Measurements from ENCODE around the gene MYCBPAP. TPM values are rescaled to one million over a fixed set of nuclear protein-coding genes. Genes with fewer than 3 reads are reported as not detected.

Gene MYCBPAP
- total and polyA plus RNA-seq, 4 donors: 0.73 to 6.4 (median 2.8) TPM

DNA sequence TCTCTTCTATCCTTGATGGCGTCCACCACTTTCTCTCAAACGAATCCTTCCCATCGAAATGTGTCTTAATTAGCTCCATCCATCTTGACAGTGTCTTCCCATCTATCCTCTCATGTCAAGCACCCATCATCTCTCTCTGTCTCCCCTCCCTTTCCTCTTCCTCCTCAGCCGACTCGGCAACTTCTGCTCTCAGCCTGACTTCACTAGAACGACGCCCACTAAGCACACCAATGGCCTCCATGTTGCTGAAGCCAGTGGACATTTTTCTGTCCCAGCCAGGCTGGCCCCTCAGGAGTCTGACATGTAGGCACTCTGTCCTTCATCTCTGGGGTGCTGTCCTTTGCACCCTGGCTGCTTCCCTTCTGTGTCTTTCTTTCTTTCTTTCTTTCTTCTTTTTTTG, 36.3 kb downstream of the MYCBPAP start:
- Histone ChIP-seq H3K9me3 (ENCODE audit: control insufficient read depth in 4 of 4, insufficient read depth in 3 of 4, low read length in 3 of 4) (no peaks in the 10 kb centered on the region), H3K4me3 (no peak overlapping the region), H3K36me3 (ENCODE audit: control insufficient read depth in 4 of 4, insufficient read depth in 4 of 4, low read length in 4 of 4) (no peaks in the 10 kb centered on the region), H3K27ac (ENCODE audit: low read depth in 1 of 2, low read length in 1 of 2) (no peak overlapping the region), H3K27me3 (ENCODE audit: control insufficient read depth in 3 of 3, insufficient read depth in 3 of 3, low read length in 2 of 3) (no peaks in the 10 kb centered on the region), H3K4me1 (ENCODE audit: control insufficient read depth in 5 of 5, insufficient read depth in 5 of 5, low read length in 5 of 5) (peaks cover 0 to 35% (median 13%) of the 10 kb centered on the region in 5 donors), H3K9ac (ENCODE audit: insufficient read depth in 1 of 2, low read length in 2 of 2) (no peak overlapping the region)
- 57 to 64% methylated on average over 7 of the region's 7 CpGs for WGBS, 2 donors
- TF ChIP-seq, protein P1, sequence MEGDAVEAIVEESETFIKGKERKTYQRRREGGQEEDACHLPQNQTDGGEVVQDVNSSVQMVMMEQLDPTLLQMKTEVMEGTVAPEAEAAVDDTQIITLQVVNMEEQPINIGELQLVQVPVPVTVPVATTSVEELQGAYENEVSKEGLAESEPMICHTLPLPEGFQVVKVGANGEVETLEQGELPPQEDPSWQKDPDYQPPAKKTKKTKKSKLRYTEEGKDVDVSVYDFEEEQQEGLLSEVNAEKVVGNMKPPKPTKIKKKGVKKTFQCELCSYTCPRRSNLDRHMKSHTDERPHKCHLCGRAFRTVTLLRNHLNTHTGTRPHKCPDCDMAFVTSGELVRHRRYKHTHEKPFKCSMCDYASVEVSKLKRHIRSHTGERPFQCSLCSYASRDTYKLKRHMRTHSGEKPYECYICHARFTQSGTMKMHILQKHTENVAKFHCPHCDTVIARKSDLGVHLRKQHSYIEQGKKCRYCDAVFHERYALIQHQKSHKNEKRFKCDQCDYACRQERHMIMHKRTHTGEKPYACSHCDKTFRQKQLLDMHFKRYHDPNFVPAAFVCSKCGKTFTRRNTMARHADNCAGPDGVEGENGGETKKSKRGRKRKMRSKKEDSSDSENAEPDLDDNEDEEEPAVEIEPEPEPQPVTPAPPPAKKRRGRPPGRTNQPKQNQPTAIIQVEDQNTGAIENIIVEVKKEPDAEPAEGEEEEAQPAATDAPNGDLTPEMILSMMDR (IDR thresholded peaks at IDR 0.05; ENCODE audit: control extremely low read depth, extremely low read depth): no peak
- no peak for DNase-seq
- no peak for ATAC-seq (ENCODE audit: insufficient read depth, low FRiP score)

DNA sequence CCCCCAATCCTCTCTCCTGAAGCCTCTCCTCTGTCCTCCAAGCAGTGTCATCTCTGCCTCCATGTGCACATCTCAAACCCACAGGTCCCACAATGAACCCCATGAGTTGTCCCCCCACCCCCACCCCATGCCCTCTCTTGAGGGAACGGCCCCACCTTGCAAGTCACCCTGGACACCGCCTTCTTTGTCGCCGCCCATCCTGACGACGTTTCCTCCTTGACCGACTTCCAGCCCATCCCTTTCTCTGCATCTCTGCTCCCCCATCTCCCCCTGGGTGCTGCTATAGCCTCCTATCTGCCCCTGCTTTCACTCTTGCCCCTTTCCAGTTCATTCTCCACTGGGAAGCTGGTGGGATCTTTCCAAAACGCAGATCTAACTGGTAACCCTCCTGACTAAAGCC, 37.1 kb downstream of the MYCBPAP start:
- no peaks in the 10 kb centered on the region for H3K27me3 ChIP-seq (ENCODE audit: control insufficient read depth in 3 of 3, insufficient read depth in 3 of 3, low read length in 2 of 3)
- H3K9me3 ChIP-seq (ENCODE audit: control insufficient read depth in 4 of 4, insufficient read depth in 3 of 4, low read length in 3 of 4): no peaks in the 10 kb centered on the region
- peaks cover 0 to 3% (median under 1%) of the 10 kb centered on the region in 4 donors for H3K36me3 ChIP-seq (ENCODE audit: control insufficient read depth in 4 of 4, insufficient read depth in 4 of 4, low read length in 4 of 4)
- WGBS, 2 donors: 52 to 62% methylated on average over 8 of the region's 8 CpGs
- no peak overlapping the region for H3K4me3 ChIP-seq
- no peak overlapping the region for H3K27ac ChIP-seq (ENCODE audit: low read depth in 1 of 2, low read length in 1 of 2)
- peaks cover 0 to 35% (median 13%) of the 10 kb centered on the region in 5 donors for H3K4me1 ChIP-seq (ENCODE audit: control insufficient read depth in 5 of 5, insufficient read depth in 5 of 5, low read length in 5 of 5)
- DNase-seq (no peak), ATAC-seq (ENCODE audit: insufficient read depth, low FRiP score) (no peak)
- TF ChIP-seq, protein P1 (IDR thresholded peaks at IDR 0.05; ENCODE audit: control extremely low read depth, extremely low read depth): no peak
- H3K9ac ChIP-seq (ENCODE audit: insufficient read depth in 1 of 2, low read length in 2 of 2): no peak overlapping the region

DNA sequence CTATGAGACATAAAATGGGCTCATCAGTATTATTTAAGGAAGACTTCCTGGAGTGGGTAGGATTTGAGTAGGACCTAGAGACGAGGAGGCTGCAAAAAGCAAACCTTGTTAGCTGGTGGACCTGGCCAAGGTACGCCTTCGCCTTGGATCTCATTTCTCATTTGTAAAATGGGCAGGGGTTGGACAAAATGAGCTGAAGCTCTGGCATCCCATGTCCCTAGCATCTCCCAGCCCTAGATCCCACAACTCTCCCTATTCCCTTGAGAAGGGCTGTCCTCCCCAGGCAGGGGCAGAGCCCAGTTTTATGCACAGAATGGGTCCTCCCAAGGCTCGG, 38.4 kb downstream of the MYCBPAP start:
- Histone ChIP-seq H3K27ac (ENCODE audit: low read depth in 1 of 2, low read length in 1 of 2) (no peak overlapping the region), H3K9ac (ENCODE audit: insufficient read depth in 1 of 2, low read length in 2 of 2) (no peak overlapping the region)
- no peak for ATAC-seq (ENCODE audit: insufficient read depth, low FRiP score)

More for the DNA sequence above, 38.4 kb downstream of the MYCBPAP start:
- no peaks in the 10 kb centered on the region for H3K9me3 ChIP-seq (ENCODE audit: control insufficient read depth in 4 of 4, insufficient read depth in 3 of 4, low read length in 3 of 4)
- H3K36me3 ChIP-seq (ENCODE audit: control insufficient read depth in 4 of 4, insufficient read depth in 4 of 4, low read length in 4 of 4): peaks cover 0 to 9% (median under 1%) of the 10 kb centered on the region in 4 donors
- DNase-seq: no peak
- no peak overlapping the region for H3K4me3 ChIP-seq
- TF ChIP-seq, protein P1 (IDR thresholded peaks at IDR 0.05; ENCODE audit: control extremely low read depth, extremely low read depth): no peak
- 48 to 52% methylated on average over 4 of the region's 4 CpGs for WGBS, 2 donors
- peaks cover 0 to 28% (median 8%) of the 10 kb centered on the region in 5 donors for H3K4me1 ChIP-seq (ENCODE audit: control insufficient read depth in 5 of 5, insufficient read depth in 5 of 5, low read length in 5 of 5)
- no peaks in the 10 kb centered on the region for H3K27me3 ChIP-seq (ENCODE audit: control insufficient read depth in 3 of 3, insufficient read depth in 3 of 3, low read length in 2 of 3)
